PC-9 (cell line): ENCODE measurements around the gene FLVCR1. TPM values are rescaled to one million over a fixed set of nuclear protein-coding genes. Genes with fewer than 3 reads are reported as not detected.

ENCODE experiments used
- BruUV-seq: library from RNA; stranded (reverse); fragments of 400-500 nt; replicated peaks from 2 replicates; lab custom pipeline; 2021; lab: Mats Ljungman, UMichigan
- CTCF ChIA-PET: fragments of 300-600 bp; sonication (Branson Sonifier 250); formaldehyde crosslinking; loops from one replicate; lab custom pipeline; 2022; ENCODE audit warnings: antibody characterized with exemption; lab: Charles Lee
- POLR2A ChIA-PET: fragments of 300-600 bp; sonication (Branson Sonifier 250); formaldehyde crosslinking; loops from one replicate; lab custom pipeline; 2022; ENCODE audit warnings: antibody characterized with exemption; ENCODE audit not compliant: unreplicated experiment; lab: Charles Lee
- DNase-seq, 2 experiments: peaks; one replicate each; pipeline versions ENCODE4 v3.0.0 to v3.0.0-alpha.2; 2015 to 2022; ENCODE audit warnings: mixed read lengths in 1 of 2
- H2AFZ ChIP-seq: fragments of 200-600 bp; sonication (generic); 2 replicates; pipeline ENCODE4 v1.8.1; 2017; ENCODE audit warnings: antibody characterized with exemption
- H3F3A ChIP-seq: fragments of 200-600 bp; sonication (generic); 2 replicates; pipeline ENCODE4 v1.8.1; 2017; ENCODE audit warnings: antibody characterized with exemption, mild to moderate bottlenecking, low read depth; ENCODE audit not compliant: insufficient read depth
- H3K27ac ChIP-seq: fragments of 200-600 bp; sonication (generic); 2 replicates; pipeline ENCODE4 v1.6.1; 2016; ENCODE audit warnings: mixed run types
- H3K27me3 ChIP-seq: fragments of 200-600 bp; sonication (generic); 2 replicates; pipeline ENCODE4 v1.6.1; 2016; ENCODE audit warnings: low read depth, mixed run types; ENCODE audit not compliant: insufficient read depth
- H3K36me3 ChIP-seq: fragments of 200-600 bp; sonication (generic); 2 replicates; pipeline ENCODE4 v1.6.1; 2016; ENCODE audit warnings: low read depth, mixed run types
- H3K4me1 ChIP-seq: fragments of 200-600 bp; sonication (generic); replicated peaks from 2 replicates; pipeline ENCODE4 v1.6.1; 2016; ENCODE audit warnings: mixed run types; ENCODE audit not compliant: insufficient read depth
- H3K4me2 ChIP-seq: fragments of 200-600 bp; sonication (generic); 2 replicates; pipeline ENCODE4 v1.6.1; 2017; ENCODE audit warnings: mixed run types
- H3K4me3 ChIP-seq: fragments of 200-600 bp; sonication (generic); 2 replicates; pipeline ENCODE4 v1.6.1; 2016; ENCODE audit warnings: mixed run types
- H3K79me2 ChIP-seq: fragments of 200-600 bp; sonication (generic); 2 replicates; pipeline ENCODE4 v1.6.1; 2017; ENCODE audit warnings: low read depth, mixed run types
- H3K9me2 ChIP-seq: fragments of 200-600 bp; sonication (generic); 2 replicates; pipeline ENCODE4 v1.8.1; 2017; ENCODE audit warnings: mild to moderate bottlenecking; ENCODE audit not compliant: insufficient read depth
- H3K9me3 ChIP-seq: fragments of 200-600 bp; sonication (generic); 2 replicates; pipeline ENCODE4 v1.8.1; 2016; ENCODE audit warnings: low read depth; ENCODE audit not compliant: insufficient read depth
- H4K20me1 ChIP-seq: fragments of 200-600 bp; sonication (generic); 2 replicates; pipeline ENCODE4 v1.8.1; 2017; ENCODE audit not compliant: insufficient read depth
- CTCF ChIP-seq: fragments of 200-600 bp; sonication (generic); conservative IDR thresholded peaks from 2 replicates; pipeline ENCODE4 v1.6.1; 2017; ENCODE audit warnings: mixed run types, antibody characterized with exemption, mild to moderate bottlenecking, moderate library complexity
- EZH2 ChIP-seq: fragments of 200-600 bp; sonication (generic); IDR thresholded peaks from 2 replicates; pipeline ENCODE4 v1.8.0; 2017; ENCODE audit warnings: antibody characterized with exemption, low read depth
- intact Hi-C: fragments of 100-400 bp; cut with micrococcal nuclease; formaldehyde crosslinking; loops from one replicate; pipeline ENCODE4 v1.10.0; 2022; ENCODE audit not compliant: unreplicated experiment
- total RNA-seq: library from RNA; stranded (reverse); gene quantifications from 2 replicates; pipeline ENCODE4 v1.2.3, GENCODE V29; 2021

FLVCR1 gene
- total RNA-seq, 1 experiment from 2014 or later = 13.1 TPM

- no TSS peak for BruUV-seq
- Histone ChIP-seq H3K4me3 (no peak overlapping the region), H3F3A (no peaks in the 10 kb centered on the region), H3K79me2 (peaks cover 13% of the 10 kb centered on the region; the same call in 1 of the 2 replicates), H3K4me2 (no peak overlapping the region), H3K9me2 (no peaks in the 10 kb centered on the region), H3K4me1 (no peaks in the 10 kb centered on the region), H3K36me3 (0 out of 2 replicates have a peak, but pooled peaks cover 9% of the 10 kb centered on the region), H4K20me1 (peaks cover 3% of the 10 kb centered on the region; the same call in 1 of the 2 replicates), H3K9me3 (no peaks in the 10 kb centered on the region), H2AFZ (no peak overlapping the region), H3K27ac (no peak overlapping the region), H3K27me3 (no peaks in the 10 kb centered on the region)
- TF ChIP-seq EZH2 (no peak), CTCF (no peak)
- CTCF ChIA-PET = no interaction called here
- DNase-seq = no peak
- POLR2A ChIA-PET = no interaction called here
- intact Hi-C loops = no loop called here
Observed at GRCh38 chr1:212867192-212867591, 9.1 kb downstream of the FLVCR1 start.

DNA sequence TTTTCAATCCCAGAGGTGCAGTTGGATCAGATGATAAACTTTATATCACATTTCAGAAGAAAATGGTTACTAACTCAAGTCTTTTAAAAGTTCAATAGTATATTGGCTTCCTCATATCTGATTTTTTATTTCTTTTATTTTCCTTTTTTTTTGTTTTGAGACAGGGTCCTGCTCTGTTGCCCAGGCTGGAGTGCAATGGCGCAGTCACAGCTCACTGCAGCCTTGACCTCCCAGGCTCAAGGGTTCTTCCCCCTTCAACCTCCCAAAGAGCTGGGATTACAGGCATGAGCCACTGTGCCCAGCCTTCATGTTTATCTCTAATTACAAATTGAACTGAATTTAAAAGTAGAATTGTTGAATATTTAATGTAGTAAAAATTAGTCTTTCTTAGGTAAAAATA lies 13.9 kb downstream of the FLVCR1 start:
- intact Hi-C loops = no loop called here
- Histone ChIP-seq H3K4me3 (no peak overlapping the region), H3K27me3 (no peaks in the 10 kb centered on the region), H3K9me2 (no peaks in the 10 kb centered on the region), H3K4me2 (no peak overlapping the region), H3K79me2 (no peaks in the 10 kb centered on the region), H3K9me3 (no peaks in the 10 kb centered on the region), H3K27ac (no peak overlapping the region), H3F3A (0 out of 2 replicates have a peak, but pooled peaks cover 2% of the 10 kb centered on the region), H3K4me1 (no peaks in the 10 kb centered on the region), H3K36me3 (peaks cover 9% of the 10 kb centered on the region), H2AFZ (no peak overlapping the region), H4K20me1 (no peaks in the 10 kb centered on the region)
- ChIA-PET POLR2A (no interaction called here), CTCF (no interaction called here)
- TF ChIP-seq CTCF (no peak), EZH2 (no peak)
- BruUV-seq = no TSS peak
- DNase-seq = no peak

GRCh38 chr1:212873518-212873917 lies 15.4 kb downstream of the FLVCR1 start:
- H3K36me3 ChIP-seq = peaks cover 9% of the 10 kb centered on the region
- no peak overlapping the region for H3K27ac ChIP-seq
- TF ChIP-seq CTCF (no peak), EZH2 (no peak)
- intact Hi-C loops = no loop called here
- no peak overlapping the region for H3K4me3 ChIP-seq
- POLR2A ChIA-PET = no interaction called here
- no peaks in the 10 kb centered on the region for H3K9me2 ChIP-seq
- H3K4me1 ChIP-seq = no peaks in the 10 kb centered on the region
- H4K20me1 ChIP-seq = no peaks in the 10 kb centered on the region
- no TSS peak for BruUV-seq
- H3K79me2 ChIP-seq = no peaks in the 10 kb centered on the region
- no peak overlapping the region for H3K4me2 ChIP-seq
- H2AFZ ChIP-seq = no peak overlapping the region
- no peak for DNase-seq
- CTCF ChIA-PET = no interaction called here
- H3F3A ChIP-seq = 0 out of 2 replicates have a peak, but pooled peaks cover 2% of the 10 kb centered on the region
- no peaks in the 10 kb centered on the region for H3K27me3 ChIP-seq
- H3K9me3 ChIP-seq = no peaks in the 10 kb centered on the region
